MG63 (cell line): ENCODE measurements around the gene RNF186. TPM values are rescaled to one million over a fixed set of nuclear protein-coding genes. Genes with fewer than 3 reads are reported as not detected.

ENCODE experiments used
- total RNA-seq: library from RNA; depleted of rRNA; stranded (reverse); fragments of >200 nt; shearing (Covaris generic); gene quantifications from 2 replicates; pipeline ENCODE4 v1.2.3, GENCODE V29; 2014; ENCODE audit warnings: low replicate concordance; rRNA removed

Gene RNF186
- total RNA-seq, 1 experiment from 2014 or later, result not detected

Other genes starting within 250 kb of the RNF186 start
- gene NBL1, start 171.0 kb downstream of the RNF186 start, total RNA-seq, result 38.0 and 75.9 TPM in 2 replicates
- not detected in 2 replicates for gene HTR6, start 150.4 kb downstream of the RNF186 start, total RNA-seq
- 12.8 and 25.8 TPM in 2 replicates for gene TMCO4, start 15.4 kb downstream of the RNF186 start, total RNA-seq
- gene OTUD3, start 67.1 kb upstream of the RNF186 start, total RNA-seq, result 3.5 and 4.1 TPM in 2 replicates
- gene PLA2G2E, start 108.3 kb upstream of the RNF186 start, total RNA-seq, result not detected in 2 replicates
- gene PLA2G2A, start 164.3 kb upstream of the RNF186 start, total RNA-seq, result not detected in 2 replicates